GM12878 (cell line): ENCODE data around the gene IMMP2L. TPM values are rescaled to one million over a fixed set of nuclear protein-coding genes. Genes with fewer than 3 reads are reported as not detected.

Experiments used
- ATAC-seq: fragments of 200-7000 bp; cut with Tn5 transposase; 3 replicates; pipeline ENCODE4 v1.9.1; 2020; ENCODE audit warnings: mild to moderate bottlenecking, moderate library complexity
- BruUV-seq: library from RNA; stranded (reverse); fragments of 400-500 nt; replicated peaks from 2 replicates; lab custom pipeline; 2021; lab: Mats Ljungman, UMichigan
- CTCF ChIA-PET: fragments of 300-600 bp; sonication (Branson Sonifier 250); formaldehyde crosslinking; extraction: SDS; loops from one replicate; lab custom pipeline; 2021; ENCODE audit warnings: inconsistent platforms; lab: Yijun Ruan, JAX
- POLR2A ChIA-PET: fragments of 350-600 bp; formaldehyde crosslinking; extraction: SDS; loops from one replicate; lab custom pipeline; 2021; ENCODE audit warnings: inconsistent platforms; lab: Charles Lee
- RAD21 ChIA-PET: fragments of 300-600 bp; sonication (Branson Sonifier 250); formaldehyde crosslinking; loops from one replicate; lab custom pipeline; 2023; ENCODE audit warnings: antibody characterized with exemption; ENCODE audit not compliant: unreplicated experiment; lab: Charles Lee
- SMC1A ChIA-PET: fragments of 300-600 bp; sonication (Branson Sonifier 250); formaldehyde crosslinking; loops from one replicate; lab custom pipeline; 2023; ENCODE audit not compliant: unreplicated experiment, uncharacterized antibody; lab: Charles Lee
- DNase-seq: peaks from one replicate; pipeline ENCODE4 v3.0.0-alpha.2; 2011; ENCODE audit warnings: low read depth, low spot score
- FAIRE-seq: peaks from 3 replicates; lab custom pipeline; 2011; peaks lifted over from hg19 to GRCh38; lab: Jason Lieb, UNC
- H2AFZ ChIP-seq: 2 replicates; pipeline ENCODE4 v1.6.0; 2011; ENCODE audit warnings: low read depth, low read length, control low read depth; ENCODE audit not compliant: control insufficient read depth
- H3K27ac ChIP-seq: 2 replicates; pipeline ENCODE4 v1.5.1; 2011; ENCODE audit warnings: control low read depth; ENCODE audit not compliant: control insufficient read depth, insufficient read depth
- H3K27me3 ChIP-seq, 2 experiments: replicated peaks in 1 of 2; 2 replicates each; pipeline versions ENCODE4 v1.6.0 to v1.6.1; 2011; ENCODE audit warnings: low read length in 1 of 2; ENCODE audit not compliant: control insufficient read depth in 2 of 2, insufficient read depth in 2 of 2
- H3K36me3 ChIP-seq, 2 experiments: 2 replicates each; pipeline ENCODE4 v1.5.1; 2011; ENCODE audit warnings: low read length in 1 of 2; ENCODE audit not compliant: control insufficient read depth in 2 of 2, insufficient read depth in 2 of 2
- H3K4me1 ChIP-seq: 2 replicates; pipeline ENCODE4 v1.6.1; 2011; ENCODE audit warnings: mild to moderate bottlenecking, low read length, moderate library complexity, mixed read lengths; ENCODE audit not compliant: control insufficient read depth, insufficient read depth
- H3K4me2 ChIP-seq: 2 replicates; pipeline ENCODE4 v1.6.0; 2011; ENCODE audit warnings: control low read depth; ENCODE audit not compliant: control insufficient read depth, insufficient read depth
- H3K4me3 ChIP-seq: fragments of 200-600 bp; sonication (generic); 2 replicates; pipeline ENCODE4 v1.5.1; 2016
- H3K79me2 ChIP-seq: 2 replicates; pipeline ENCODE4 v1.6.0; 2011; ENCODE audit warnings: low read length; ENCODE audit not compliant: control insufficient read depth, insufficient read depth
- H3K9ac ChIP-seq: 2 replicates; pipeline ENCODE4 v1.8.0; 2011; ENCODE audit warnings: low read length, control low read depth, mixed read lengths; ENCODE audit not compliant: control insufficient read depth, insufficient read depth
- H3K9me3 ChIP-seq: replicated peaks from 3 replicates; pipeline ENCODE4 v1.5.1; 2011; ENCODE audit warnings: mild to moderate bottlenecking, low read length; ENCODE audit not compliant: control insufficient read depth, insufficient read depth
- H4K20me1 ChIP-seq: 2 replicates; pipeline ENCODE4 v1.6.0; 2011; ENCODE audit not compliant: control insufficient read depth, insufficient read depth
- CEBPB ChIP-seq, 2 experiments: fragments of 150-350 bp in 1 of 2; IDR thresholded peaks; 2 replicates each; pipeline ENCODE4 v1.6.1; 2012 to 2014; ENCODE audit warnings: low read depth in 2 of 2, low read length in 2 of 2, borderline replicate concordance in 1 of 2, inconsistent platforms in 1 of 2
- FOXK2 ChIP-seq: fragments of 450-650 bp; IDR thresholded peaks from 2 replicates; pipeline ENCODE4 v1.6.1; 2017; ENCODE audit warnings: mild to moderate bottlenecking, moderate library complexity
- FOXM1 ChIP-seq: IDR thresholded peaks from 2 replicates; pipeline ENCODE4 v1.6.1; 2012; ENCODE audit warnings: low read depth, mild to moderate bottlenecking, inconsistent platforms, low read length, moderate library complexity
- JUND ChIP-seq: IDR thresholded peaks from 2 replicates; pipeline ENCODE4 v1.6.1; 2012; ENCODE audit warnings: low read depth, mild to moderate bottlenecking, low read length, improper control_type of control experiment, moderate library complexity
- NR2C2 ChIP-seq: IDR thresholded peaks from 2 replicates; pipeline ENCODE4 v1.6.1; 2011; ENCODE audit warnings: borderline replicate concordance, low read depth; ENCODE audit not compliant: control insufficient read depth, insufficient read length
- SREBF2 ChIP-seq: IDR thresholded peaks from 2 replicates; pipeline ENCODE4 v1.6.1; 2012; ENCODE audit warnings: mild to moderate bottlenecking, low read length
- STAT3 ChIP-seq: IDR thresholded peaks from 2 replicates; pipeline ENCODE4 v1.6.1; 2011; ENCODE audit warnings: low read depth, low read length, improper control_type of control experiment
- TAF1 ChIP-seq: IDR thresholded peaks from 2 replicates; pipeline ENCODE4 v1.6.1; 2011; ENCODE audit warnings: mild to moderate bottlenecking, low read depth, low read length, borderline replicate concordance
- TCF3 ChIP-seq: IDR thresholded peaks from 2 replicates; pipeline ENCODE4 v1.6.1; 2012; ENCODE audit warnings: low read depth, mild to moderate bottlenecking, low read length, borderline replicate concordance; ENCODE audit not compliant: insufficient read depth
- ZBED1 ChIP-seq: IDR thresholded peaks from 2 replicates; pipeline ENCODE4 v1.6.1; 2016; ENCODE audit warnings: borderline replicate concordance
- ZNF207 ChIP-seq: fragments of 450-650 bp; IDR thresholded peaks from 2 replicates; pipeline ENCODE4 v1.6.1; 2014; ENCODE audit warnings: antibody characterized with exemption, mild to moderate bottlenecking, borderline replicate concordance
- ZSCAN29 ChIP-seq: fragments of 450-650 bp; IDR thresholded peaks from 2 replicates; pipeline ENCODE4 v1.6.1; 2017; ENCODE audit warnings: mild to moderate bottlenecking, moderate library complexity
- WGBS: methylation state at CpG from one replicate; pipeline ENCODE4 v1.1.6; 2016; ENCODE audit warnings: low lambda C conversion rate; ENCODE audit not compliant: insufficient replicate concordance, insufficient coverage; ENCODE audit errors: missing lambda C conversion rate; 5-methylcytosine and 5-hydroxymethylcytosine counted together
- in situ Hi-C: fragments of 300-500 bp; cut with MboI; formaldehyde crosslinking; loops from 9 replicates; pipeline ENCODE4 v1.14.3; 2018; ENCODE audit warnings: mixed read lengths
- intact Hi-C: fragments of 100-400 bp; cut with micrococcal nuclease; formaldehyde crosslinking; loops from one replicate; pipeline ENCODE4 v1.14.2; 2022; ENCODE audit not compliant: unreplicated experiment
- polyA plus RNA-seq, 11 experiments: library from polyadenylated mRNA; depleted of rRNA in 4 of 11; unstranded in 6 of 11; stranded (reverse) in 5 of 11; fragments of >200 nt; fragmentation: Nextera tagmentation in 4 of 11; fragmentation: Illumina TruSeq in 1 of 11; extraction: Ambion mirVana in 4 of 11; extraction: Trizol in 1 of 11; gene quantifications; 1 replicate in 1 of 11; 2 replicates in 10 of 11; pipeline versions ENCODE4 v1.2.1 to v1.2.3, GENCODE V29; 2011 to 2016; ENCODE audit warnings: inconsistent platforms in 2 of 11, missing spikeins in 2 of 11, low read depth in 1 of 11
- total RNA-seq, 4 experiments: library from RNA; depleted of rRNA in 3 of 4; stranded (reverse); fragments of >200 nt in 3 of 4; fragmentation: Illumina TruSeq in 1 of 4; extraction: Trizol in 1 of 4; gene quantifications; 2 replicates each; pipeline versions ENCODE4 v1.2.1 to v1.2.3, GENCODE V29; 2013 to 2021
- TF ChIP-seq, protein P1 (sequence below): IDR thresholded peaks from 2 replicates; pipeline ENCODE4 v1.6.1; 2012; ENCODE audit warnings: low read length, inconsistent platforms
- TF ChIP-seq, protein P2 (sequence below): fragments of 450-650 bp; IDR thresholded peaks from 2 replicates; pipeline ENCODE4 v1.6.1; 2017; ENCODE audit warnings: low read depth, mild to moderate bottlenecking, moderate library complexity
- TF ChIP-seq, protein P3 (sequence below): fragments of 450-650 bp; IDR thresholded peaks from 2 replicates; pipeline ENCODE4 v1.6.1; 2016; ENCODE audit warnings: mild to moderate bottlenecking

Gene IMMP2L
- total and polyA plus RNA-seq, 10 of the 15 experiments (the other 5 are each of a cell fraction or from before 2014, with no cell fraction given), result 12.6 to 46.3 (median 19.6) TPM

- H3K9me3 ChIP-seq, result no peaks in the 10 kb centered on the region
- no TSS peak for BruUV-seq
- no peak overlapping the region for H3K4me3 ChIP-seq
- H3K27ac ChIP-seq, result no peak overlapping the region
- intact Hi-C loops, result no loop called here
- FAIRE-seq, result no peak
- no peak overlapping the region for H2AFZ ChIP-seq
- H3K4me1 ChIP-seq, result no peaks in the 10 kb centered on the region
- RAD21 ChIA-PET, result interaction anchor here (0.6 kb wide), 1 partner anchor 20 kb away, joined by 3 read pairs; no protein-coding TSS in a partner anchor
- CTCF ChIA-PET, result no interaction called here
- H3K36me3 ChIP-seq, result no peaks in the 10 kb centered on the region
- no peaks in the 10 kb centered on the region for H3K79me2 ChIP-seq
- H3K4me2 ChIP-seq, result no peak overlapping the region
- ATAC-seq, result no peak
- POLR2A ChIA-PET, result no interaction called here
- WGBS, result 56% methylated on average over 2 of the region's 2 CpGs
- H4K20me1 ChIP-seq, result no peaks in the 10 kb centered on the region
- in situ Hi-C loops, result no loop called here
- SMC1A ChIA-PET, result interaction anchor here (0.5 to 1.6 kb wide), 5 partner anchors 9 to 674 kb away, joined by 3 read pairs; no protein-coding TSS in a partner anchor
- no peaks in the 10 kb centered on the region for H3K27me3 ChIP-seq
- DNase-seq, result no peak
- TF ChIP-seq STAT3 (no peak), NR2C2 (no peak), FOXM1 (no peak), TCF3 (no peak), TAF1 (no peak), JUND (no peak), ZBED1 (no peak), ZSCAN29 (no peak), ZNF207 (no peak), SREBF2 (no peak), CEBPB (IDR thresholded peaks at IDR 0.05; ENCODE audit: borderline replicate concordance in 1 of 2, low read depth in 2 of 2, low read length in 2 of 2) (no peak), FOXK2 (no peak)
- TF ChIP-seq, protein P1, sequence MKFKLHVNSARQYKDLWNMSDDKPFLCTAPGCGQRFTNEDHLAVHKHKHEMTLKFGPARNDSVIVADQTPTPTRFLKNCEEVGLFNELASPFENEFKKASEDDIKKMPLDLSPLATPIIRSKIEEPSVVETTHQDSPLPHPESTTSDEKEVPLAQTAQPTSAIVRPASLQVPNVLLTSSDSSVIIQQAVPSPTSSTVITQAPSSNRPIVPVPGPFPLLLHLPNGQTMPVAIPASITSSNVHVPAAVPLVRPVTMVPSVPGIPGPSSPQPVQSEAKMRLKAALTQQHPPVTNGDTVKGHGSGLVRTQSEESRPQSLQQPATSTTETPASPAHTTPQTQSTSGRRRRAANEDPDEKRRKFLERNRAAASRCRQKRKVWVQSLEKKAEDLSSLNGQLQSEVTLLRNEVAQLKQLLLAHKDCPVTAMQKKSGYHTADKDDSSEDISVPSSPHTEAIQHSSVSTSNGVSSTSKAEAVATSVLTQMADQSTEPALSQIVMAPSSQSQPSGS, result no peak
- TF ChIP-seq, protein P2, sequence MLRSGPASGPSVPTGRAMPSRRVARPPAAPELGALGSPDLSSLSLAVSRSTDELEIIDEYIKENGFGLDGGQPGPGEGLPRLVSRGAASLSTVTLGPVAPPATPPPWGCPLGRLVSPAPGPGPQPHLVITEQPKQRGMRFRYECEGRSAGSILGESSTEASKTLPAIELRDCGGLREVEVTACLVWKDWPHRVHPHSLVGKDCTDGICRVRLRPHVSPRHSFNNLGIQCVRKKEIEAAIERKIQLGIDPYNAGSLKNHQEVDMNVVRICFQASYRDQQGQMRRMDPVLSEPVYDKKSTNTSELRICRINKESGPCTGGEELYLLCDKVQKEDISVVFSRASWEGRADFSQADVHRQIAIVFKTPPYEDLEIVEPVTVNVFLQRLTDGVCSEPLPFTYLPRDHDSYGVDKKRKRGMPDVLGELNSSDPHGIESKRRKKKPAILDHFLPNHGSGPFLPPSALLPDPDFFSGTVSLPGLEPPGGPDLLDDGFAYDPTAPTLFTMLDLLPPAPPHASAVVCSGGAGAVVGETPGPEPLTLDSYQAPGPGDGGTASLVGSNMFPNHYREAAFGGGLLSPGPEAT, result no peak
- TF ChIP-seq, protein P3, sequence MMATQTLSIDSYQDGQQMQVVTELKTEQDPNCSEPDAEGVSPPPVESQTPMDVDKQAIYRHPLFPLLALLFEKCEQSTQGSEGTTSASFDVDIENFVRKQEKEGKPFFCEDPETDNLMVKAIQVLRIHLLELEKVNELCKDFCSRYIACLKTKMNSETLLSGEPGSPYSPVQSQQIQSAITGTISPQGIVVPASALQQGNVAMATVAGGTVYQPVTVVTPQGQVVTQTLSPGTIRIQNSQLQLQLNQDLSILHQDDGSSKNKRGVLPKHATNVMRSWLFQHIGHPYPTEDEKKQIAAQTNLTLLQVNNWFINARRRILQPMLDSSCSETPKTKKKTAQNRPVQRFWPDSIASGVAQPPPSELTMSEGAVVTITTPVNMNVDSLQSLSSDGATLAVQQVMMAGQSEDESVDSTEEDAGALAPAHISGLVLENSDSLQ, result no peak
- H3K9ac ChIP-seq, result no peak overlapping the region
Measured at GRCh38 chr7:110762546-110763225, 799.6 kb downstream of the IMMP2L start.
